GM23338 (cell line): Measurements from ENCODE around the gene KAZN.

Experiments
- CREB1 ChIP-seq: fragments of 250-450 bp; sonication (Bioruptor Pico); IDR thresholded peaks from 2 replicates; pipeline ENCODE4 v1.5.0; 2020; ENCODE audit warnings: low read depth, mild to moderate bottlenecking, moderate library complexity
- EZH2 ChIP-seq: fragments of 200-600 bp; sonication (generic); IDR thresholded peaks from one replicate; pipeline ENCODE4 v1.8.0; 2017; ENCODE audit warnings: antibody characterized with exemption, mild to moderate bottlenecking, low read depth; ENCODE audit not compliant: unreplicated experiment
- EZH2phosphoT487 ChIP-seq: fragments of 200-600 bp; sonication (generic); IDR thresholded peaks from one replicate; pipeline ENCODE4 v1.8.1; 2018; ENCODE audit warnings: antibody characterized with exemption; ENCODE audit not compliant: unreplicated experiment
- JUNB ChIP-seq: IDR thresholded peaks from one replicate; pipeline ENCODE4 v1.6.1; 2016; ENCODE audit warnings: antibody characterized with exemption; ENCODE audit not compliant: unreplicated experiment
- POLR2AphosphoS5 ChIP-seq: IDR thresholded peaks from 2 replicates; pipeline ENCODE4 v1.6.1; 2016; ENCODE audit warnings: antibody characterized with exemption, low read depth
- STAT1 ChIP-seq: IDR thresholded peaks from one replicate; pipeline ENCODE4 v1.6.1; 2016; ENCODE audit warnings: antibody characterized with exemption; ENCODE audit not compliant: unreplicated experiment
- TF ChIP-seq, protein P1 (sequence below), 2 experiments: fragments of 200-600 bp in 1 of 2; sonication (generic) in 1 of 2; conservative IDR thresholded peaks; 2 replicates each; pipeline versions ENCODE4 v1.5.1 to v1.6.1; 2016 to 2017; ENCODE audit warnings: antibody characterized with exemption in 2 of 2, low read depth in 2 of 2, mild to moderate bottlenecking in 2 of 2, moderate library complexity in 1 of 2
- TF ChIP-seq, protein P2 (sequence below): IDR thresholded peaks from one replicate; pipeline ENCODE4 v1.6.1; 2018; ENCODE audit warnings: antibody characterized with exemption; ENCODE audit not compliant: unreplicated experiment
- TF ChIP-seq, protein P3 (sequence below): IDR thresholded peaks from 2 replicates; pipeline ENCODE4 v1.6.1; 2016; ENCODE audit warnings: antibody characterized with exemption

DNA sequence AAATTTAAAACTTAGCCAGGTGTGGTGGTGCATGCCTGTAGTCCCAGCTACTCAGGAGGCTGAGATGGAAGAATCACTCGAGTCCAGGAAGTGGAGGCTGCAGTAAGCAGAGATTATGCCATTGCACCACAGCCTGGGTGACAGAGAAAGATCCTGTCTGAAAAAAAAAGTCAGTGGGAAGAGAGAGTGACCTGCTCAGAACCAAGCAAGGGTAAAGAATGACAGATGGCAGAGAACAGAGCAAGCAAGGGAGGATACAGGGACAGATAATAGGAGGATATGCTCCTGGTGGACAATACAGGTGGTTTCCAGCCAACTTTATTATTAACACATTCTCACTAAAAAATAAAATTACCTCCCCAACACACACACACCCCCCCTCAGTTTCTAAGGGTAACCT lies 550.5 kb downstream of the KAZN start:
- TF ChIP-seq, protein P1, sequence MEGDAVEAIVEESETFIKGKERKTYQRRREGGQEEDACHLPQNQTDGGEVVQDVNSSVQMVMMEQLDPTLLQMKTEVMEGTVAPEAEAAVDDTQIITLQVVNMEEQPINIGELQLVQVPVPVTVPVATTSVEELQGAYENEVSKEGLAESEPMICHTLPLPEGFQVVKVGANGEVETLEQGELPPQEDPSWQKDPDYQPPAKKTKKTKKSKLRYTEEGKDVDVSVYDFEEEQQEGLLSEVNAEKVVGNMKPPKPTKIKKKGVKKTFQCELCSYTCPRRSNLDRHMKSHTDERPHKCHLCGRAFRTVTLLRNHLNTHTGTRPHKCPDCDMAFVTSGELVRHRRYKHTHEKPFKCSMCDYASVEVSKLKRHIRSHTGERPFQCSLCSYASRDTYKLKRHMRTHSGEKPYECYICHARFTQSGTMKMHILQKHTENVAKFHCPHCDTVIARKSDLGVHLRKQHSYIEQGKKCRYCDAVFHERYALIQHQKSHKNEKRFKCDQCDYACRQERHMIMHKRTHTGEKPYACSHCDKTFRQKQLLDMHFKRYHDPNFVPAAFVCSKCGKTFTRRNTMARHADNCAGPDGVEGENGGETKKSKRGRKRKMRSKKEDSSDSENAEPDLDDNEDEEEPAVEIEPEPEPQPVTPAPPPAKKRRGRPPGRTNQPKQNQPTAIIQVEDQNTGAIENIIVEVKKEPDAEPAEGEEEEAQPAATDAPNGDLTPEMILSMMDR (conservative IDR thresholded peaks at IDR 0.05; ENCODE audit: low read depth in 2 of 2), result no peak
- TF ChIP-seq EZH2 (no peak), POLR2AphosphoS5 (no peak), EZH2phosphoT487 (no peak), CREB1 (CRISPR knock-in tag) (no peak), JUNB (no peak), STAT1 (no peak)
- TF ChIP-seq, protein P2, sequence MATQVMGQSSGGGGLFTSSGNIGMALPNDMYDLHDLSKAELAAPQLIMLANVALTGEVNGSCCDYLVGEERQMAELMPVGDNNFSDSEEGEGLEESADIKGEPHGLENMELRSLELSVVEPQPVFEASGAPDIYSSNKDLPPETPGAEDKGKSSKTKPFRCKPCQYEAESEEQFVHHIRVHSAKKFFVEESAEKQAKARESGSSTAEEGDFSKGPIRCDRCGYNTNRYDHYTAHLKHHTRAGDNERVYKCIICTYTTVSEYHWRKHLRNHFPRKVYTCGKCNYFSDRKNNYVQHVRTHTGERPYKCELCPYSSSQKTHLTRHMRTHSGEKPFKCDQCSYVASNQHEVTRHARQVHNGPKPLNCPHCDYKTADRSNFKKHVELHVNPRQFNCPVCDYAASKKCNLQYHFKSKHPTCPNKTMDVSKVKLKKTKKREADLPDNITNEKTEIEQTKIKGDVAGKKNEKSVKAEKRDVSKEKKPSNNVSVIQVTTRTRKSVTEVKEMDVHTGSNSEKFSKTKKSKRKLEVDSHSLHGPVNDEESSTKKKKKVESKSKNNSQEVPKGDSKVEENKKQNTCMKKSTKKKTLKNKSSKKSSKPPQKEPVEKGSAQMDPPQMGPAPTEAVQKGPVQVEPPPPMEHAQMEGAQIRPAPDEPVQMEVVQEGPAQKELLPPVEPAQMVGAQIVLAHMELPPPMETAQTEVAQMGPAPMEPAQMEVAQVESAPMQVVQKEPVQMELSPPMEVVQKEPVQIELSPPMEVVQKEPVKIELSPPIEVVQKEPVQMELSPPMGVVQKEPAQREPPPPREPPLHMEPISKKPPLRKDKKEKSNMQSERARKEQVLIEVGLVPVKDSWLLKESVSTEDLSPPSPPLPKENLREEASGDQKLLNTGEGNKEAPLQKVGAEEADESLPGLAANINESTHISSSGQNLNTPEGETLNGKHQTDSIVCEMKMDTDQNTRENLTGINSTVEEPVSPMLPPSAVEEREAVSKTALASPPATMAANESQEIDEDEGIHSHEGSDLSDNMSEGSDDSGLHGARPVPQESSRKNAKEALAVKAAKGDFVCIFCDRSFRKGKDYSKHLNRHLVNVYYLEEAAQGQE, result no peak
- TF ChIP-seq, protein P3, sequence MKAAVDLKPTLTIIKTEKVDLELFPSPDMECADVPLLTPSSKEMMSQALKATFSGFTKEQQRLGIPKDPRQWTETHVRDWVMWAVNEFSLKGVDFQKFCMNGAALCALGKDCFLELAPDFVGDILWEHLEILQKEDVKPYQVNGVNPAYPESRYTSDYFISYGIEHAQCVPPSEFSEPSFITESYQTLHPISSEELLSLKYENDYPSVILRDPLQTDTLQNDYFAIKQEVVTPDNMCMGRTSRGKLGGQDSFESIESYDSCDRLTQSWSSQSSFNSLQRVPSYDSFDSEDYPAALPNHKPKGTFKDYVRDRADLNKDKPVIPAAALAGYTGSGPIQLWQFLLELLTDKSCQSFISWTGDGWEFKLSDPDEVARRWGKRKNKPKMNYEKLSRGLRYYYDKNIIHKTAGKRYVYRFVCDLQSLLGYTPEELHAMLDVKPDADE, result no peak
